Measurements from ENCODE around the gene TESK1. TPM values are rescaled to one million over a fixed set of nuclear protein-coding genes. Genes with fewer than 3 reads are reported as not detected.
"Not testable (repeated sequence)": the region's sequence is repeated elsewhere in the genome, so short reads cannot be mapped to it uniquely, and the experiment has no call there.

Gene TESK1
- total and polyA plus RNA-seq, 2 experiments from 2014 or later = 6.8 to 10.7 TPM

- Histone ChIP-seq H3F3A (replicated peaks; ENCODE audit: low read depth) (no peaks in the 10 kb centered on the region), H3K4me3 (no peak overlapping the region), H3K27ac (ENCODE audit: low read depth) (no peak overlapping the region), H3K4me1 (ENCODE audit: insufficient read depth) (no peaks in the 10 kb centered on the region), H3K9me2 (ENCODE audit: insufficient read depth) (no peaks in the 10 kb centered on the region), H4K20me1 (replicated peaks; ENCODE audit: insufficient read depth) (no peaks in the 10 kb centered on the region), H3K27me3 (ENCODE audit: insufficient read depth) (no peaks in the 10 kb centered on the region), H2AFZ (no peak overlapping the region), H3K4me2 (no peak overlapping the region), H3K36me3 (ENCODE audit: insufficient read depth) (no peaks in the 10 kb centered on the region), H3K79me2 (replicated peaks; ENCODE audit: insufficient read depth) (no peaks in the 10 kb centered on the region)
- Mint-ChIP-seq H3K36me3 (ENCODE audit: low read depth) (peaks cover 10% of the 10 kb centered on the region), H3K9me3 (peaks cover 10% of the 10 kb centered on the region; the same call in 2 of the 3 replicates), H3K4me1 (peaks cover 1% of the 10 kb centered on the region; the same call in 1 of the 3 replicates), H3K4me3 (no peak overlapping the region), H3K27ac (no peak overlapping the region), H3K27me3 (ENCODE audit: insufficient read depth, low read depth, poor library complexity) (peaks cover 4% of the 10 kb centered on the region)
- TF ChIP-seq, protein P1, sequence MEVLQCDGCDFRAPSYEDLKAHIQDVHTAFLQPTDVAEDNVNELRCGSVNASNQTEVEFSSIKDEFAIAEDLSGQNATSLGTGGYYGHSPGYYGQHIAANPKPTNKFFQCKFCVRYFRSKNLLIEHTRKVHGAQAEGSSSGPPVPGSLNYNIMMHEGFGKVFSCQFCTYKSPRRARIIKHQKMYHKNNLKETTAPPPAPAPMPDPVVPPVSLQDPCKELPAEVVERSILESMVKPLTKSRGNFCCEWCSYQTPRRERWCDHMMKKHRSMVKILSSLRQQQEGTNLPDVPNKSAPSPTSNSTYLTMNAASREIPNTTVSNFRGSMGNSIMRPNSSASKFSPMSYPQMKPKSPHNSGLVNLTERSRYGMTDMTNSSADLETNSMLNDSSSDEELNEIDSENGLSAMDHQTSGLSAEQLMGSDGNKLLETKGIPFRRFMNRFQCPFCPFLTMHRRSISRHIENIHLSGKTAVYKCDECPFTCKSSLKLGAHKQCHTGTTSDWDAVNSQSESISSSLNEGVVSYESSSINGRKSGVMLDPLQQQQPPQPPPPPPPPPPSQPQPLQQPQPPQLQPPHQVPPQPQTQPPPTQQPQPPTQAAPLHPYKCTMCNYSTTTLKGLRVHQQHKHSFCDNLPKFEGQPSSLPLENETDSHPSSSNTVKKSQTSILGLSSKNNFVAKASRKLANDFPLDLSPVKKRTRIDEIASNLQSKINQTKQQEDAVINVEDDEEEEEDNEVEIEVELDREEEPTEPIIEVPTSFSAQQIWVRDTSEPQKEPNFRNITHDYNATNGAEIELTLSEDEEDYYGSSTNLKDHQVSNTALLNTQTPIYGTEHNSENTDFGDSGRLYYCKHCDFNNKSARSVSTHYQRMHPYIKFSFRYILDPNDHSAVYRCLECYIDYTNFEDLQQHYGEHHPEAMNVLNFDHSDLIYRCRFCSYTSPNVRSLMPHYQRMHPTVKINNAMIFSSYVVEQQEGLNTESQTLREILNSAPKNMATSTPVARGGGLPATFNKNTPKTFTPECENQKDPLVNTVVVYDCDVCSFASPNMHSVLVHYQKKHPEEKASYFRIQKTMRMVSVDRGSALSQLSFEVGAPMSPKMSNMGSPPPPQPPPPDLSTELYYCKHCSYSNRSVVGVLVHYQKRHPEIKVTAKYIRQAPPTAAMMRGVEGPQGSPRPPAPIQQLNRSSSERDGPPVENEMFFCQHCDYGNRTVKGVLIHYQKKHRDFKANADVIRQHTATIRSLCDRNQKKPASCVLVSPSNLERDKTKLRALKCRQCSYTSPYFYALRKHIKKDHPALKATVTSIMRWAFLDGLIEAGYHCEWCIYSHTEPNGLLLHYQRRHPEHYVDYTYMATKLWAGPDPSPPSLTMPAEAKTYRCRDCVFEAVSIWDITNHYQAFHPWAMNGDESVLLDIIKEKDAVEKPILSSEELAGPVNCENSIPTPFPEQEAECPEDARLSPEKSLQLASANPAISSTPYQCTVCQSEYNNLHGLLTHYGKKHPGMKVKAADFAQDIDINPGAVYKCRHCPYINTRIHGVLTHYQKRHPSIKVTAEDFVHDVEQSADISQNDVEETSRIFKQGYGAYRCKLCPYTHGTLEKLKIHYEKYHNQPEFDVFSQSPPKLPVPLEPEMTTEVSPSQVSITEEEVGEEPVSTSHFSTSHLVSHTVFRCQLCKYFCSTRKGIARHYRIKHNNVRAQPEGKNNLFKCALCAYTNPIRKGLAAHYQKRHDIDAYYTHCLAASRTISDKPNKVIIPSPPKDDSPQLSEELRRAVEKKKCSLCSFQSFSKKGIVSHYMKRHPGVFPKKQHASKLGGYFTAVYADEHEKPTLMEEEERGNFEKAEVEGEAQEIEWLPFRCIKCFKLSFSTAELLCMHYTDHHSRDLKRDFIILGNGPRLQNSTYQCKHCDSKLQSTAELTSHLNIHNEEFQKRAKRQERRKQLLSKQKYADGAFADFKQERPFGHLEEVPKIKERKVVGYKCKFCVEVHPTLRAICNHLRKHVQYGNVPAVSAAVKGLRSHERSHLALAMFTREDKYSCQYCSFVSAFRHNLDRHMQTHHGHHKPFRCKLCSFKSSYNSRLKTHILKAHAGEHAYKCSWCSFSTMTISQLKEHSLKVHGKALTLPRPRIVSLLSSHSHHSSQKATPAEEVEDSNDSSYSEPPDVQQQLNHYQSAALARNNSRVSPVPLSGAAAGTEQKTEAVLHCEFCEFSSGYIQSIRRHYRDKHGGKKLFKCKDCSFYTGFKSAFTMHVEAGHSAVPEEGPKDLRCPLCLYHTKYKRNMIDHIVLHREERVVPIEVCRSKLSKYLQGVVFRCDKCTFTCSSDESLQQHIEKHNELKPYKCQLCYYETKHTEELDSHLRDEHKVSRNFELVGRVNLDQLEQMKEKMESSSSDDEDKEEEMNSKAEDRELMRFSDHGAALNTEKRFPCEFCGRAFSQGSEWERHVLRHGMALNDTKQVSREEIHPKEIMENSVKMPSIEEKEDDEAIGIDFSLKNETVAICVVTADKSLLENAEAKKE (CRISPR knock-in tag; IDR thresholded peaks at IDR 0.05) = no peak
- TF ChIP-seq REST (IDR thresholded peaks at IDR 0.05; ENCODE audit: unreplicated experiment) (no peak), EZH2phosphoT487 (IDR thresholded peaks at IDR 0.05; ENCODE audit: unreplicated experiment) (no peak), NANOG (IDR thresholded peaks at IDR 0.05; ENCODE audit: borderline replicate concordance) (no peak), STAT1 (IDR thresholded peaks at IDR 0.05; ENCODE audit: unreplicated experiment) (no peak), JUNB (IDR thresholded peaks at IDR 0.05; ENCODE audit: unreplicated experiment) (no peak), CTCF (conservative IDR thresholded peaks at IDR 0.05; ENCODE audit: low read depth in 2 of 2) (no peak), POLR2AphosphoS5 (IDR thresholded peaks at IDR 0.05; ENCODE audit: low read depth) (no peak), EZH2 (IDR thresholded peaks at IDR 0.05; ENCODE audit: low read depth, unreplicated experiment) (no peak)
- TF ChIP-seq, protein P2, sequence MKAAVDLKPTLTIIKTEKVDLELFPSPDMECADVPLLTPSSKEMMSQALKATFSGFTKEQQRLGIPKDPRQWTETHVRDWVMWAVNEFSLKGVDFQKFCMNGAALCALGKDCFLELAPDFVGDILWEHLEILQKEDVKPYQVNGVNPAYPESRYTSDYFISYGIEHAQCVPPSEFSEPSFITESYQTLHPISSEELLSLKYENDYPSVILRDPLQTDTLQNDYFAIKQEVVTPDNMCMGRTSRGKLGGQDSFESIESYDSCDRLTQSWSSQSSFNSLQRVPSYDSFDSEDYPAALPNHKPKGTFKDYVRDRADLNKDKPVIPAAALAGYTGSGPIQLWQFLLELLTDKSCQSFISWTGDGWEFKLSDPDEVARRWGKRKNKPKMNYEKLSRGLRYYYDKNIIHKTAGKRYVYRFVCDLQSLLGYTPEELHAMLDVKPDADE (IDR thresholded peaks at IDR 0.05) = no peak
- no peak for ATAC-seq
- no peak for DNase-seq (ENCODE audit: low spot score)
Observed at GRCh38 chr9:35639631-35640030, 34.6 kb downstream of the TESK1 start.

- H3K27ac ChIP-seq (ENCODE audit: low read depth); DNase-seq (ENCODE audit: low spot score); H3K27me3 ChIP-seq (ENCODE audit: insufficient read depth); H3K4me2 ChIP-seq; H3F3A ChIP-seq (replicated peaks; ENCODE audit: low read depth); H3K9me2 ChIP-seq (ENCODE audit: insufficient read depth); H3K79me2 ChIP-seq (replicated peaks; ENCODE audit: insufficient read depth); H3K4me1 Mint-ChIP-seq; H4K20me1 ChIP-seq (replicated peaks; ENCODE audit: insufficient read depth); H3K27ac Mint-ChIP-seq; H3K9me3 Mint-ChIP-seq; H3K27me3 Mint-ChIP-seq (ENCODE audit: insufficient read depth, low read depth, poor library complexity); H2AFZ ChIP-seq; ATAC-seq; H3K4me1 ChIP-seq (ENCODE audit: insufficient read depth); H3K36me3 ChIP-seq (ENCODE audit: insufficient read depth); H3K4me3 Mint-ChIP-seq; H3K36me3 Mint-ChIP-seq (ENCODE audit: low read depth); H3K4me3 ChIP-seq: not testable (repeated sequence)
Observed at GRCh38 chr9:35640431-35640830, 35.4 kb downstream of the TESK1 start.
